Liver (tissue), 3 donors: ENCODE measurements around the gene WWOX.

Source experiments
- ATF3 ChIP-seq: IDR thresholded peaks from 2 replicates; pipeline ENCODE4 v1.6.1; 2016; ENCODE audit warnings: antibody characterized with exemption
- FOXA1 ChIP-seq: IDR thresholded peaks from 2 replicates; pipeline ENCODE4 v1.6.1; 2016; ENCODE audit warnings: antibody characterized with exemption
- JUND ChIP-seq, 2 donors: IDR thresholded peaks; 2 replicates each; pipeline ENCODE4 v1.6.1; 2016; ENCODE audit warnings: antibody characterized with exemption in 2 of 2
- MAX ChIP-seq: IDR thresholded peaks from 2 replicates; pipeline ENCODE4 v1.6.1; 2016; ENCODE audit warnings: antibody characterized with exemption
- NR2F2 ChIP-seq: IDR thresholded peaks from 2 replicates; pipeline ENCODE4 v1.6.1; 2016; ENCODE audit warnings: antibody characterized with exemption
- REST ChIP-seq: IDR thresholded peaks from 2 replicates; pipeline ENCODE4 v1.6.1; 2016; ENCODE audit warnings: antibody characterized with exemption, mild to moderate bottlenecking
- TF ChIP-seq, protein P1 (sequence below): fragments of 150-350 bp; IDR thresholded peaks from 2 replicates; pipeline ENCODE4 v1.5.1; 2017; ENCODE audit warnings: improper control_type of control experiment, low read depth, low read length; ENCODE audit not compliant: missing input control
- donor health status: healthy.
- donor health status: healthy.

- TF ChIP-seq, protein P1, sequence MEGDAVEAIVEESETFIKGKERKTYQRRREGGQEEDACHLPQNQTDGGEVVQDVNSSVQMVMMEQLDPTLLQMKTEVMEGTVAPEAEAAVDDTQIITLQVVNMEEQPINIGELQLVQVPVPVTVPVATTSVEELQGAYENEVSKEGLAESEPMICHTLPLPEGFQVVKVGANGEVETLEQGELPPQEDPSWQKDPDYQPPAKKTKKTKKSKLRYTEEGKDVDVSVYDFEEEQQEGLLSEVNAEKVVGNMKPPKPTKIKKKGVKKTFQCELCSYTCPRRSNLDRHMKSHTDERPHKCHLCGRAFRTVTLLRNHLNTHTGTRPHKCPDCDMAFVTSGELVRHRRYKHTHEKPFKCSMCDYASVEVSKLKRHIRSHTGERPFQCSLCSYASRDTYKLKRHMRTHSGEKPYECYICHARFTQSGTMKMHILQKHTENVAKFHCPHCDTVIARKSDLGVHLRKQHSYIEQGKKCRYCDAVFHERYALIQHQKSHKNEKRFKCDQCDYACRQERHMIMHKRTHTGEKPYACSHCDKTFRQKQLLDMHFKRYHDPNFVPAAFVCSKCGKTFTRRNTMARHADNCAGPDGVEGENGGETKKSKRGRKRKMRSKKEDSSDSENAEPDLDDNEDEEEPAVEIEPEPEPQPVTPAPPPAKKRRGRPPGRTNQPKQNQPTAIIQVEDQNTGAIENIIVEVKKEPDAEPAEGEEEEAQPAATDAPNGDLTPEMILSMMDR, result no peak
- TF ChIP-seq REST, result no peak
- TF ChIP-seq FOXA1, result no peak
- no peak for TF ChIP-seq JUND (IDR thresholded peaks at IDR 0.05)
- no peak for TF ChIP-seq NR2F2
- TF ChIP-seq ATF3, result no peak
- TF ChIP-seq MAX, result no peak
Observed at GRCh38 chr16:79171504-79171903, 1072.0 kb downstream of the WWOX start.
